Liver (tissue), 9 donors: ENCODE measurements around the gene CRISP1. TPM values are rescaled to one million over a fixed set of nuclear protein-coding genes. Genes with fewer than 3 reads are reported as not detected.

Experiments used
- DNase-seq: peaks from one replicate; pipeline ENCODE4 v3.0.0-alpha.2; 2017; ENCODE audit warnings: low spot score
- H3K27ac ChIP-seq, 2 donors: one replicate each; pipeline ENCODE4 v1.7.0; 2013; ENCODE audit warnings: inconsistent platforms in 2 of 2, low read length in 2 of 2, control low read depth in 1 of 2, low read depth in 1 of 2, mild to moderate bottlenecking in 1 of 2
- H3K27me3 ChIP-seq, 4 donors: one replicate each; pipeline versions ENCODE4 v1.6.1 to v1.7.0; 2013; ENCODE audit warnings: low read length in 3 of 4, inconsistent platforms in 1 of 4, mild to moderate bottlenecking in 1 of 4, moderate library complexity in 1 of 4; ENCODE audit not compliant: control insufficient read depth in 4 of 4, insufficient read depth in 4 of 4
- H3K36me3 ChIP-seq, 4 donors: one replicate each; pipeline versions ENCODE4 v1.6.1 to v1.7.0; 2013; ENCODE audit warnings: low read length in 3 of 4, mild to moderate bottlenecking in 3 of 4, low read depth in 1 of 4, moderate library complexity in 1 of 4; ENCODE audit not compliant: control insufficient read depth in 4 of 4, insufficient read depth in 3 of 4
- H3K4me1 ChIP-seq, 4 donors: one replicate each; pipeline versions ENCODE4 v1.6.1 to v1.7.0; 2013; ENCODE audit warnings: low read length in 3 of 4, mild to moderate bottlenecking in 3 of 4, moderate library complexity in 1 of 4; ENCODE audit not compliant: control insufficient read depth in 4 of 4, insufficient read depth in 4 of 4
- H3K4me3 ChIP-seq, 3 donors: one replicate each; pipeline versions ENCODE4 v1.6.1 to v1.7.0; 2013; ENCODE audit warnings: low read length in 3 of 3, control low read depth in 1 of 3, low read depth in 1 of 3, mild to moderate bottlenecking in 1 of 3
- H3K9ac ChIP-seq, 2 donors: one replicate each; pipeline ENCODE4 v1.7.0; 2013; ENCODE audit warnings: low read length in 2 of 2, mild to moderate bottlenecking in 2 of 2, moderate library complexity in 2 of 2, control low read depth in 1 of 2, low read depth in 1 of 2
- H3K9me3 ChIP-seq, 4 donors: one replicate each; pipeline versions ENCODE4 v1.6.1 to v1.7.0; 2013; ENCODE audit warnings: low read length in 3 of 4; ENCODE audit not compliant: control insufficient read depth in 4 of 4
- ATF3 ChIP-seq: IDR thresholded peaks from 2 replicates; pipeline ENCODE4 v1.6.1; 2016; ENCODE audit warnings: antibody characterized with exemption
- EGR1 ChIP-seq, 2 donors: IDR thresholded peaks; 2 replicates each; pipeline ENCODE4 v1.6.1; 2016 to 2018; ENCODE audit warnings: antibody characterized with exemption in 2 of 2, low read depth in 2 of 2
- FOXA1 ChIP-seq: IDR thresholded peaks from 2 replicates; pipeline ENCODE4 v1.6.1; 2016; ENCODE audit warnings: antibody characterized with exemption
- FOXA2 ChIP-seq: IDR thresholded peaks from 2 replicates; pipeline ENCODE4 v1.6.1; 2016; ENCODE audit warnings: antibody characterized with exemption
- HNF4A ChIP-seq, 2 donors: conservative IDR thresholded peaks; 2 replicates each; pipeline ENCODE4 v1.6.1; 2016; ENCODE audit warnings: antibody characterized with exemption in 2 of 2, mild to moderate bottlenecking in 2 of 2
- HNF4G ChIP-seq: IDR thresholded peaks from 2 replicates; pipeline ENCODE4 v1.6.1; 2016; ENCODE audit warnings: antibody characterized with exemption
- JUND ChIP-seq, 2 donors: IDR thresholded peaks; 2 replicates each; pipeline ENCODE4 v1.6.1; 2016; ENCODE audit warnings: antibody characterized with exemption in 2 of 2
- MAX ChIP-seq: IDR thresholded peaks from 2 replicates; pipeline ENCODE4 v1.6.1; 2016; ENCODE audit warnings: antibody characterized with exemption
- NR2F2 ChIP-seq: IDR thresholded peaks from 2 replicates; pipeline ENCODE4 v1.6.1; 2016; ENCODE audit warnings: antibody characterized with exemption
- RAD21 ChIP-seq, 2 donors: IDR thresholded peaks; 2 replicates each; pipeline ENCODE4 v1.6.1; 2016; ENCODE audit warnings: antibody characterized with exemption in 2 of 2, mild to moderate bottlenecking in 2 of 2
- REST ChIP-seq: IDR thresholded peaks from 2 replicates; pipeline ENCODE4 v1.6.1; 2016; ENCODE audit warnings: antibody characterized with exemption, mild to moderate bottlenecking
- RXRA ChIP-seq, 2 donors: IDR thresholded peaks; 2 replicates each; pipeline ENCODE4 v1.6.1; 2017 to 2018; ENCODE audit warnings: antibody characterized with exemption in 2 of 2, mild to moderate bottlenecking in 1 of 2
- SP1 ChIP-seq: IDR thresholded peaks from 2 replicates; pipeline ENCODE4 v1.6.1; 2018; ENCODE audit warnings: antibody characterized with exemption, mild to moderate bottlenecking
- TAF1 ChIP-seq: conservative IDR thresholded peaks from 2 replicates; pipeline ENCODE4 v1.6.1; 2016; ENCODE audit warnings: antibody characterized with exemption, mild to moderate bottlenecking
- YY1 ChIP-seq: IDR thresholded peaks from 2 replicates; pipeline ENCODE4 v1.6.1; 2016; ENCODE audit warnings: antibody characterized with exemption, mild to moderate bottlenecking
- ZBTB33 ChIP-seq: IDR thresholded peaks from 2 replicates; pipeline ENCODE4 v1.6.1; 2016; ENCODE audit warnings: antibody characterized with exemption
- WGBS: extraction: QIAGEN DNeasy Blood & Tissue Kit; methylation state at CpG from one replicate; pipeline ENCODE4 v1.1.7; 2013; 5-methylcytosine and 5-hydroxymethylcytosine counted together
- polyA plus RNA-seq, 2 donors: library from polyadenylated mRNA; stranded (reverse) in 1 of 2; unstranded in 1 of 2; fragments of 200-250 nt in 1 of 2; fragments of >200 nt in 1 of 2; fragmentation: Nextera tagmentation in 1 of 2; extraction: Ambion mirVana in 1 of 2; gene quantifications; one replicate each; pipeline versions ENCODE4 v1.2.1 to v1.2.3, GENCODE V29; 2013 to 2015
- total RNA-seq, 2 donors: library from RNA; depleted of rRNA; stranded (reverse); fragments of >200 nt; gene quantifications; one replicate each; pipeline ENCODE4 v1.2.3, GENCODE V29; 2014
- donor health status: healthy.
- donor health status: healthy.
- donor health status: healthy.
- donor health status: healthy.
- donor health status: healthy.

CRISP1 gene
- total and polyA plus RNA-seq, 4 donors = not detected

GRCh38 chr6:49856282-49856681, 10.1 kb downstream of the CRISP1 start:
- DNase-seq = no peak
- Histone ChIP-seq H3K36me3 (no peaks in the 10 kb centered on the region), H3K4me1 (no peaks in the 10 kb centered on the region), H3K4me3 (no peak overlapping the region), H3K27ac (no peak overlapping the region), H3K9ac (no peak overlapping the region), H3K27me3 (no peaks in the 10 kb centered on the region), H3K9me3 (no peaks in the 10 kb centered on the region)
- WGBS = 68% methylated on average over 2 of the region's 2 CpGs
- TF ChIP-seq FOXA1 = no peak
- no peak for TF ChIP-seq ATF3
- TF ChIP-seq HNF4A (conservative IDR thresholded peaks at IDR 0.05) = no peak
- TF ChIP-seq MAX = no peak
- no peak for TF ChIP-seq REST
- no peak for TF ChIP-seq EGR1 (IDR thresholded peaks at IDR 0.05; ENCODE audit: low read depth in 2 of 2)
- TF ChIP-seq RXRA (IDR thresholded peaks at IDR 0.05) = no peak
- TF ChIP-seq ZBTB33 = no peak
- no peak for TF ChIP-seq HNF4G
- no peak for TF ChIP-seq SP1
- TF ChIP-seq FOXA2 = no peak
- no peak for TF ChIP-seq TAF1
- TF ChIP-seq YY1 = no peak

GRCh38 chr6:49855221-49855620, 11.1 kb downstream of the CRISP1 start:
- no peak overlapping the region for H3K4me3 ChIP-seq
- TF ChIP-seq REST (no peak), ATF3 (no peak), JUND (IDR thresholded peaks at IDR 0.05) (no peak), EGR1 (IDR thresholded peaks at IDR 0.05; ENCODE audit: low read depth in 2 of 2) (no peak), HNF4G (no peak), FOXA1 (no peak), MAX (no peak), HNF4A (conservative IDR thresholded peaks at IDR 0.05) (no peak), RAD21 (IDR thresholded peaks at IDR 0.05) (no peak), SP1 (no peak), ZBTB33 (no peak), NR2F2 (no peak)
- H3K27ac ChIP-seq = no peak overlapping the region
- H3K27me3 ChIP-seq = no peaks in the 10 kb centered on the region
- DNase-seq = no peak
- no peak overlapping the region for H3K9ac ChIP-seq
- WGBS = 80% methylated on average over 4 of the region's 4 CpGs
- H3K36me3 ChIP-seq = no peaks in the 10 kb centered on the region
- H3K9me3 ChIP-seq = no peaks in the 10 kb centered on the region
- no peaks in the 10 kb centered on the region for H3K4me1 ChIP-seq
